Stomach smooth muscle (tissue), 2 donors: ENCODE data around the gene KCNK6.
"Not testable (repeated sequence)": the region's sequence is repeated elsewhere in the genome, so short reads cannot be mapped to it uniquely, and the experiment has no call there.

Experiments
- H3K27ac ChIP-seq: one replicate; pipeline ENCODE4 v1.7.0; 2013; ENCODE audit warnings: mild to moderate bottlenecking, low read length, inconsistent platforms
- H3K27me3 ChIP-seq, 2 donors: one replicate each; pipeline ENCODE4 v1.7.0; 2013; ENCODE audit warnings: low read length in 2 of 2; ENCODE audit not compliant: insufficient read depth in 2 of 2, control insufficient read depth in 1 of 2
- H3K36me3 ChIP-seq, 2 donors: one replicate each; pipeline ENCODE4 v1.7.0; 2013; ENCODE audit warnings: low read length in 2 of 2; ENCODE audit not compliant: control insufficient read depth in 2 of 2, insufficient read depth in 2 of 2
- H3K4me1 ChIP-seq: one replicate; pipeline ENCODE4 v1.7.0; 2013; ENCODE audit warnings: low read length; ENCODE audit not compliant: control insufficient read depth, insufficient read depth
- H3K4me3 ChIP-seq, 2 donors: one replicate each; pipeline ENCODE4 v1.7.0; 2013; ENCODE audit warnings: low read length in 2 of 2
- H3K9ac ChIP-seq, 2 donors: one replicate each; pipeline ENCODE4 v1.7.0; 2013; ENCODE audit warnings: low read length in 2 of 2, mild to moderate bottlenecking in 1 of 2
- H3K9me3 ChIP-seq, 2 donors: one replicate each; pipeline ENCODE4 v1.7.0; 2013; ENCODE audit warnings: low read length in 2 of 2; ENCODE audit not compliant: control insufficient read depth in 2 of 2
- donor health status: healthy.
- donor health status: Pancreatic carcinoma.

Gene KCNK6

GRCh38 chr19:38362076-38362945, 42.7 kb downstream of the KCNK6 start:
- H3K27ac ChIP-seq = no peak overlapping the region
- peaks cover 14% of the 10 kb centered on the region for H3K4me1 ChIP-seq
- no peaks in the 10 kb centered on the region for H3K9me3 ChIP-seq
- H3K9ac ChIP-seq = no peak overlapping the region
- peaks cover 24 to 31% of the 10 kb centered on the region in 2 donors for H3K27me3 ChIP-seq
- H3K4me3 ChIP-seq = peak overlapping the region; percentile 59 to 75
- H3K36me3 ChIP-seq = no peaks in the 10 kb centered on the region

GRCh38 chr19:38362946-38363688, 43.5 kb downstream of the KCNK6 start:
- not testable (repeated sequence) for H3K9ac ChIP-seq, H3K27ac ChIP-seq, H3K9me3 ChIP-seq, H3K36me3 ChIP-seq
- Histone ChIP-seq H3K27me3 (peaks cover 24 to 31% of the 10 kb centered on the region in 2 donors), H3K4me3 (peak overlapping the region in 1 of 2 donors; percentile 75), H3K4me1 (peaks cover 14% of the 10 kb centered on the region)

- Histone ChIP-seq H3K27ac (no peak overlapping the region), H3K27me3 (peaks cover 8 to 11% of the 10 kb centered on the region in 2 donors), H3K36me3 (no peaks in the 10 kb centered on the region), H3K9me3 (no peaks in the 10 kb centered on the region), H3K9ac (no peak overlapping the region), H3K4me3 (no peak overlapping the region), H3K4me1 (peaks cover 9% of the 10 kb centered on the region)
Measured at GRCh38 chr19:38367041-38367440, 47.4 kb downstream of the KCNK6 start.

GRCh38 chr19:38369584-38369983, 49.9 kb downstream of the KCNK6 start:
- no peak overlapping the region for H3K9ac ChIP-seq
- peaks cover 2 to 10% of the 10 kb centered on the region in 2 donors for H3K27me3 ChIP-seq
- no peaks in the 10 kb centered on the region for H3K9me3 ChIP-seq
- H3K4me3 ChIP-seq = no peak overlapping the region
- peaks cover 7% of the 10 kb centered on the region for H3K4me1 ChIP-seq
- no peaks in the 10 kb centered on the region for H3K36me3 ChIP-seq
- H3K27ac ChIP-seq = no peak overlapping the region

- no peak overlapping the region for H3K9ac ChIP-seq
- H3K27ac ChIP-seq = no peak overlapping the region
- H3K9me3 ChIP-seq = no peaks in the 10 kb centered on the region
- H3K4me1 ChIP-seq = peaks cover 13% of the 10 kb centered on the region
- H3K27me3 ChIP-seq = peaks cover 0 to 8% of the 10 kb centered on the region in 2 donors
- H3K36me3 ChIP-seq = no peaks in the 10 kb centered on the region
- H3K4me3 ChIP-seq = no peak overlapping the region
Measured at GRCh38 chr19:38370299-38370698, 50.7 kb downstream of the KCNK6 start.

GRCh38 chr19:38371081-38371480, 51.4 kb downstream of the KCNK6 start:
- H3K27me3 ChIP-seq = peaks cover 0 to 5% of the 10 kb centered on the region in 2 donors
- no peaks in the 10 kb centered on the region for H3K9me3 ChIP-seq
- H3K27ac ChIP-seq = no peak overlapping the region
- H3K36me3 ChIP-seq = peaks cover 0 to under 1% of the 10 kb centered on the region in 2 donors
- peaks cover 21% of the 10 kb centered on the region for H3K4me1 ChIP-seq
- no peak overlapping the region for H3K9ac ChIP-seq
- H3K4me3 ChIP-seq = no peak overlapping the region

GRCh38 chr19:38373907-38374331, 54.3 kb downstream of the KCNK6 start:
- H3K27me3 ChIP-seq = no peaks in the 10 kb centered on the region
- H3K4me3 ChIP-seq = peak overlapping the region; percentile 79 to 97
- peaks cover 4 to 10% of the 10 kb centered on the region in 2 donors for H3K36me3 ChIP-seq
- no peaks in the 10 kb centered on the region for H3K9me3 ChIP-seq
- H3K9ac ChIP-seq = peak overlapping the region; percentile 47 to 78
- peaks cover 31% of the 10 kb centered on the region for H3K4me1 ChIP-seq
- H3K27ac ChIP-seq = peak overlapping the region; percentile 88

- H3K4me3 ChIP-seq = peak within 1 kb of the TSS; percentile 97 to 98
- H3K9ac ChIP-seq = peak within 1 kb of the TSS; percentile 96 to 98
- H3K4me1 ChIP-seq = peaks cover 31% of the 10 kb centered on the region
- no peaks in the 10 kb centered on the region for H3K9me3 ChIP-seq
- H3K27ac ChIP-seq = peak within 1 kb of the TSS; percentile 88
- H3K27me3 ChIP-seq = no peaks in the 10 kb centered on the region
- H3K36me3 ChIP-seq = peaks cover 9 to 15% of the 10 kb centered on the region in 2 donors
Measured at GRCh38 chr19:38374332-38375097, 54.9 kb downstream of the KCNK6 start, which contains the start of gene PSMD8. Gene PSMD8 (plus strand): TSS chr19:38374571. CDS start chr19:38374602, 31 bp downstream.

- H3K4me3 ChIP-seq = peak overlapping the region; percentile 97 to 98
- H3K27ac ChIP-seq = peak overlapping the region; percentile 88
- peak overlapping the region; percentile 96 to 98 for H3K9ac ChIP-seq
- no peaks in the 10 kb centered on the region for H3K27me3 ChIP-seq
- no peaks in the 10 kb centered on the region for H3K9me3 ChIP-seq
- H3K4me1 ChIP-seq = peaks cover 31% of the 10 kb centered on the region
- H3K36me3 ChIP-seq = peaks cover 9 to 19% of the 10 kb centered on the region in 2 donors
Measured at GRCh38 chr19:38375098-38375493, 55.5 kb downstream of the KCNK6 start.

GRCh38 chr19:38375748-38376147, 56.1 kb downstream of the KCNK6 start:
- Histone ChIP-seq H3K4me3 (peak overlapping the region; percentile 97 to 98), H3K27ac (no peak overlapping the region), H3K9me3 (no peaks in the 10 kb centered on the region), H3K27me3 (no peaks in the 10 kb centered on the region), H3K4me1 (peaks cover 31% of the 10 kb centered on the region), H3K36me3 (peaks cover 13 to 25% of the 10 kb centered on the region in 2 donors), H3K9ac (peak overlapping the region; percentile 96 to 98)
